GM03348 (cell line): Measurements from ENCODE around the gene INS.
A peak's percentile ranks its signal among the peaks of the same experiment; 100 is the strongest.

Experiments
- DNase-seq: peaks from one replicate; pipeline ENCODE4 v3.0.0; 2012; ENCODE audit warnings: low spot score

INS gene

GRCh38 chr11:2143799-2144543 is 17.0 kb downstream of the INS start:
- DNase-seq, result no peak

- DNase-seq, result no peak
Observed at GRCh38 chr11:2143477-2143798, 17.6 kb downstream of the INS start.

- no peak for DNase-seq
Observed at GRCh38 chr11:2142762-2143202, 18.2 kb downstream of the INS start.

- peak; percentile 65 for DNase-seq
Observed at GRCh38 chr11:2142300-2142759, 18.7 kb downstream of the INS start.

GRCh38 chr11:2140411-2141400 is 20.3 kb downstream of the INS start:
- DNase-seq, result no peak

- DNase-seq, result no peak
Observed at GRCh38 chr11:2139621-2140337, 21.2 kb downstream of the INS start.

GRCh38 chr11:2139123-2139521 is 21.9 kb downstream of the INS start, which contains the start of gene IGF2:
Gene IGF2 (minus strand): TSS chr11:2139389. CDS start chr11:2135523, 3,866 bp downstream.
- DNase-seq, result no peak

GRCh38 chr11:2138431-2139122 is 22.4 kb downstream of the INS start:
- DNase-seq, result no peak

- DNase-seq, result no peak
Observed at GRCh38 chr11:2138068-2138430, 23.0 kb downstream of the INS start.

- peak; percentile 77 for DNase-seq
Observed at GRCh38 chr11:2137202-2138067, 23.6 kb downstream of the INS start.

GRCh38 chr11:2136952-2137201 is 24.1 kb downstream of the INS start:
- DNase-seq, result no peak

- DNase-seq, result no peak
Observed at GRCh38 chr11:2136209-2136951, 24.6 kb downstream of the INS start.

GRCh38 chr11:2135648-2136201 is 25.3 kb downstream of the INS start:
- no peak for DNase-seq

GRCh38 chr11:2135018-2135569 is 25.9 kb downstream of the INS start:
- DNase-seq, result no peak

GRCh38 chr11:2134022-2135010 is 26.7 kb downstream of the INS start:
- no peak for DNase-seq

GRCh38 chr11:2133241-2134021 is 27.6 kb downstream of the INS start:
- DNase-seq, result no peak

- DNase-seq, result no peak
Observed at GRCh38 chr11:2132874-2133240, 28.2 kb downstream of the INS start.

- DNase-seq, result no peak
Observed at GRCh38 chr11:2132246-2132645, 28.8 kb downstream of the INS start.
